ENCODE results near the gene ASB3. TPM values are rescaled to one million over a fixed set of nuclear protein-coding genes. Genes with fewer than 3 reads are reported as not detected.

ASB3 gene
- total RNA-seq, 1 donor from 2014 or later = 25.2 TPM

DNA sequence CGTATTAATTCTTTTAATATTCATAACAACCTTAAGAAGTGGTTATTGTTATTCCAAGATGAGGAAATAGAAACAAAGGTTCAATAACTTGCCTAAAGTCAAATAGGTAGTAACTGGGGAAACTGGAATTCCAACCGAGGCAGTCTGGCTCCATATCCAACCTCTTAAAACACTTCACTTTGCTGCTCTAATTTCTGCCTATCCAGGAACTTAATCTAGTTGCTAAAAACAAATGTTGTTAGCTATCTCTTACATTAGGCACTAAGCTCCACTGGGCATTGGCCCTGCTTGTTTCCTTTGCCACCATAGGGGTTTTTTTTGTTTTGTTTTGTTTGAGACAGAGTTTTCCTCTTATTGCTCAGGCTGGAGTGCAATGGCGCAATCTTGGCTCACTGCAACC is 24.8 kb upstream of the ASB3 start:
- Mint-ChIP-seq H3K27me3 (ENCODE audit: unreplicated experiment) (peaks cover 2% of the 10 kb centered on the region), H3K27ac (ENCODE audit: unreplicated experiment) (no peak overlapping the region), H3K4me3 (ENCODE audit: unreplicated experiment) (no peak overlapping the region), H3K9me3 (ENCODE audit: unreplicated experiment) (no peaks in the 10 kb centered on the region), H3K36me3 (ENCODE audit: low read depth, unreplicated experiment) (peaks cover 18% of the 10 kb centered on the region), H3K4me1 (ENCODE audit: unreplicated experiment) (no peaks in the 10 kb centered on the region)
- TF ChIP-seq, protein P1, sequence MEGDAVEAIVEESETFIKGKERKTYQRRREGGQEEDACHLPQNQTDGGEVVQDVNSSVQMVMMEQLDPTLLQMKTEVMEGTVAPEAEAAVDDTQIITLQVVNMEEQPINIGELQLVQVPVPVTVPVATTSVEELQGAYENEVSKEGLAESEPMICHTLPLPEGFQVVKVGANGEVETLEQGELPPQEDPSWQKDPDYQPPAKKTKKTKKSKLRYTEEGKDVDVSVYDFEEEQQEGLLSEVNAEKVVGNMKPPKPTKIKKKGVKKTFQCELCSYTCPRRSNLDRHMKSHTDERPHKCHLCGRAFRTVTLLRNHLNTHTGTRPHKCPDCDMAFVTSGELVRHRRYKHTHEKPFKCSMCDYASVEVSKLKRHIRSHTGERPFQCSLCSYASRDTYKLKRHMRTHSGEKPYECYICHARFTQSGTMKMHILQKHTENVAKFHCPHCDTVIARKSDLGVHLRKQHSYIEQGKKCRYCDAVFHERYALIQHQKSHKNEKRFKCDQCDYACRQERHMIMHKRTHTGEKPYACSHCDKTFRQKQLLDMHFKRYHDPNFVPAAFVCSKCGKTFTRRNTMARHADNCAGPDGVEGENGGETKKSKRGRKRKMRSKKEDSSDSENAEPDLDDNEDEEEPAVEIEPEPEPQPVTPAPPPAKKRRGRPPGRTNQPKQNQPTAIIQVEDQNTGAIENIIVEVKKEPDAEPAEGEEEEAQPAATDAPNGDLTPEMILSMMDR (IDR thresholded peaks at IDR 0.05; ENCODE audit: unreplicated experiment) = no peak
- DNase-seq (ENCODE audit: low spot score) = no peak

- peak overlapping the region; percentile 2 for H3K4me3 Mint-ChIP-seq (ENCODE audit: unreplicated experiment)
- no peak for DNase-seq (ENCODE audit: low spot score)
- TF ChIP-seq, protein P1 (IDR thresholded peaks at IDR 0.05; ENCODE audit: unreplicated experiment) = no peak
- H3K27ac Mint-ChIP-seq (ENCODE audit: unreplicated experiment) = no peak overlapping the region
- H3K36me3 Mint-ChIP-seq (ENCODE audit: low read depth, unreplicated experiment) = peaks cover 27% of the 10 kb centered on the region
- H3K27me3 Mint-ChIP-seq (ENCODE audit: unreplicated experiment) = peaks cover 2% of the 10 kb centered on the region
- no peaks in the 10 kb centered on the region for H3K9me3 Mint-ChIP-seq (ENCODE audit: unreplicated experiment)
- H3K4me1 Mint-ChIP-seq (ENCODE audit: unreplicated experiment) = peaks cover 13% of the 10 kb centered on the region
These were observed 15.9 kb upstream of the ASB3 start for GRCh38 chr2:53802617-53803151.

- Mint-ChIP-seq H3K27me3 (ENCODE audit: unreplicated experiment) (no peaks in the 10 kb centered on the region), H3K27ac (ENCODE audit: unreplicated experiment) (no peak overlapping the region), H3K9me3 (ENCODE audit: unreplicated experiment) (no peaks in the 10 kb centered on the region), H3K4me3 (ENCODE audit: unreplicated experiment) (no peak overlapping the region), H3K36me3 (ENCODE audit: low read depth, unreplicated experiment) (peaks cover 18% of the 10 kb centered on the region), H3K4me1 (ENCODE audit: unreplicated experiment) (peaks cover 13% of the 10 kb centered on the region)
- TF ChIP-seq, protein P1 (IDR thresholded peaks at IDR 0.05; ENCODE audit: unreplicated experiment) = no peak
- no peak for DNase-seq (ENCODE audit: low spot score)
These were observed 14.8 kb upstream of the ASB3 start for GRCh38 chr2:53801547-53801946.

GRCh38 chr2:53793821-53794220 is 7.1 kb upstream of the ASB3 start:
- TF ChIP-seq, protein P1 (IDR thresholded peaks at IDR 0.05; ENCODE audit: unreplicated experiment) = no peak
- H3K36me3 Mint-ChIP-seq (ENCODE audit: low read depth, unreplicated experiment) = no peaks in the 10 kb centered on the region
- no peaks in the 10 kb centered on the region for H3K4me1 Mint-ChIP-seq (ENCODE audit: unreplicated experiment)
- H3K27me3 Mint-ChIP-seq (ENCODE audit: unreplicated experiment) = peaks cover 3% of the 10 kb centered on the region
- H3K27ac Mint-ChIP-seq (ENCODE audit: unreplicated experiment) = no peak overlapping the region
- no peaks in the 10 kb centered on the region for H3K9me3 Mint-ChIP-seq (ENCODE audit: unreplicated experiment)
- no peak overlapping the region for H3K4me3 Mint-ChIP-seq (ENCODE audit: unreplicated experiment)
- no peak for DNase-seq (ENCODE audit: low spot score)

DNA sequence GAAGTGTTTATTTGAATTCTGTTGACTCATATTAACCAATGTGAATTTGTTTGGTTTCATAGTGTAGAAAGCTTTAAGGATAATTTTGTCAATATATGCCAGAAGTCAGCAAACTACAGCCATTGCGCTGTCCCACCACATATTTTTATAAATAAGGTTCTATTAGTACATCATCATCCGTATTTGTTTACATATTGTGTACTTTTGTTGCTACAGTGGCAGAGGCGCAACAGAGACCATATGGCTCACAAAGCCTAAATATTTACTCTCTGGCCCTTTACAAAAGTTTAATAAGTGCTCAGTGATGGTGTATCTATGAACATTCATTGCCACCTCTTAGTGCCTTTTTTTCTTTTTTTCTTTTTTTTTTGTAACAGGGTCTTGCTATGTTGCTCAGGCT is 6.5 kb upstream of the ASB3 start:
- Mint-ChIP-seq H3K27me3 (ENCODE audit: unreplicated experiment) (peaks cover 3% of the 10 kb centered on the region), H3K27ac (ENCODE audit: unreplicated experiment) (no peak overlapping the region), H3K9me3 (ENCODE audit: unreplicated experiment) (no peaks in the 10 kb centered on the region), H3K4me1 (ENCODE audit: unreplicated experiment) (peaks cover 3% of the 10 kb centered on the region), H3K36me3 (ENCODE audit: low read depth, unreplicated experiment) (no peaks in the 10 kb centered on the region), H3K4me3 (ENCODE audit: unreplicated experiment) (no peak overlapping the region)
- no peak for DNase-seq (ENCODE audit: low spot score)
- TF ChIP-seq, protein P1 (IDR thresholded peaks at IDR 0.05; ENCODE audit: unreplicated experiment) = no peak
